HG02642 (cell line): ENCODE data around the gene NKD1.
"Not testable (repeated sequence)": the region's sequence is repeated elsewhere in the genome, so short reads cannot be mapped to it uniquely, and the experiment has no call there.

Source experiments
- ATAC-seq: cut with Tn5 transposase; IDR thresholded peaks from one replicate; pipeline ENCODE4 v1.9.1; 2021; ENCODE audit warnings: mild to moderate bottlenecking; ENCODE audit not compliant: unreplicated experiment, poor library complexity

Gene NKD1

DNA sequence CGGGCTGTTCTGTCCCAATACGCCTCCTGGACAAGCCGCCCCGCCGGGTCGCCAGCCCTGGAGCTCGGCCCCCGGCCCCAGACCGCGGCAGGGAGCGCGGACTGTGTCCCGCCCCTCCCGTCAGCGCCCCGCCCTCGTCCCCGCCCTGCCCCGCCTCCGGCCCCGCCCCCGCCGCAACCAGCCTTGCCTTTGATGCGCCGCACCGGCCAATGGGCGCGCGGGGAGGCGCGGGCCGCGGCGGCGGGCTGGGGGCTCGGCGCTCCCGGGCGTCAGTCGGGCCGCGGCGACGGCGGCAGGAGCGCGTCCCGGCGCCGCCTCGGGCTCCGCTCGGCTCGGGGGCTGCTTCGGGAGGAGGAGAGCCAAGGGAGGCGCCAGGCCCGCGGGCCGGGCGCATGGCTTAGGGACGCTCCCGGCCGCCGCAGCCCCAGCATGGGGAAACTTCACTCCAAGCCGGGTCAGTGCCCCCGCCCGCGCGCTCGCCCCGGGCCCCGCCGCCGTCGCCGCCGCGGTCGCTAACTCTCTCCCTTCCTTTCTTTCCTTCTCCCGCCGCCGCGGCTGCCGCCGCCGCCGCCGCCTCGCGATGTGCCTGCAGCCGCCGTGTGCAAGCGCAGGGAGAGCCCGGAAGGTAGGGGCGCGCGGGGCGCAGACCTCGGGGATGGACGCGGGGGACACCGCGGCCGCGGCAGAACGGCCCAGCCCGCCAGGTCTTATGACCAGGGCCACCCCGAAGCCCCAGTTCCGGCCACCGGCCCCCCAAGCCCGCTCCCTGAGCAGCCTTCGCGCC is at the start of gene NKD1:
Gene NKD1 (plus strand): TSS at position 272 of the 784 bp plus-strand sequence. CDS start 158 bp downstream, at position 430.
- ATAC-seq = peak; percentile 79

DNA sequence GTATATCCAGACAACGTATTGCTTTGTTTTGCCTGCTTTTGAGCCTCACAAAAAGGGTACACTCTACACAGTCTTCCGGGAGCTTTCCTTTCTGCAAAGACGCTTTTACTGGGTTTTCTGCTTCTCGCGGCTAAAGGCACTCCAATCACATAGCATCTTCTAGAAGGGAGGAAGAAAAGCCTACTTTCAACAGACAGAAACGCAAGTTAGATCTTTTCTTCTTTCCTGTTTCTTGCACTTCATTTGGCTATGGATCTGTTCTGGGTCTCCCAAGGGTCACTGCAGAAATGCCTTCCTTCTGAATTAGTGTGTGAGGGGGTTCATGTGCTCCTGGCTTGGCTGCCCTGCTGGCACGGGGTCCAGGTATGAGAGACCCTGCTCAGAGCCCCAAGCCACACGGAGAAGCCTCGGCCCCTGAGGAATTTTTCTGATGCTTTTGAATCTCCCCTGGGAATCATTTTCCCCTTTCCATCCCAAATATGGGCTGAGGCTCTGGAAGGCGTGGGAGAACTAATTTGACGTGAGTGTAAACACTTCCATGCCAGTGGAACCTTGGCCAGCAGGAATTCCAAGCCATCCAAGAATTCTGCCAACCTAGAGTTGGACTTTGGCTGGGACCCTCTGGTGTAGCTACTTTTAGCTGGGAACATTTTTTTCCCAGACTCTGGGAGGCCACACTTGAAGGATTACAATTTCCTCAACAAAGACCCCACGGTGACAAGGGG is 49.6 kb upstream of the NKD1 start:
- no peak for ATAC-seq

DNA sequence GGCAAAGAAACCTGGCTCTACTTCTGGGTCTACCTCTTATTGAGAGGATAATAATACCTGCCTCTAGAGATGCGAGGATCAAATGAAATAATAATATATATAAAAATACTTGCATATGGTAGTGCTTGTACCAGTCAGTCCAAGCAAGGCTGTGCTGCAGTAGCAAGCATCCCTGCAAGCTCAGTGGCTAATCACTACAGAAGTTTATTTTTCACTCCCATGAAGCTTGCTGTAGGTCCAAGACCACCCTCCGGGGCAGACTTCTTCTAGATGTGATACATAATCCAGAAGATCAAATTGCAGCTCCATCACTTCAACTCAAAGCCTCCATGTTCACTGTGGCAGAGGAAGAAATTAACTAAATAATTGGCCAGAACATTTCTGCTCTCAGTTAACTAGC is 48.9 kb upstream of the NKD1 start:
- ATAC-seq = no peak

DNA sequence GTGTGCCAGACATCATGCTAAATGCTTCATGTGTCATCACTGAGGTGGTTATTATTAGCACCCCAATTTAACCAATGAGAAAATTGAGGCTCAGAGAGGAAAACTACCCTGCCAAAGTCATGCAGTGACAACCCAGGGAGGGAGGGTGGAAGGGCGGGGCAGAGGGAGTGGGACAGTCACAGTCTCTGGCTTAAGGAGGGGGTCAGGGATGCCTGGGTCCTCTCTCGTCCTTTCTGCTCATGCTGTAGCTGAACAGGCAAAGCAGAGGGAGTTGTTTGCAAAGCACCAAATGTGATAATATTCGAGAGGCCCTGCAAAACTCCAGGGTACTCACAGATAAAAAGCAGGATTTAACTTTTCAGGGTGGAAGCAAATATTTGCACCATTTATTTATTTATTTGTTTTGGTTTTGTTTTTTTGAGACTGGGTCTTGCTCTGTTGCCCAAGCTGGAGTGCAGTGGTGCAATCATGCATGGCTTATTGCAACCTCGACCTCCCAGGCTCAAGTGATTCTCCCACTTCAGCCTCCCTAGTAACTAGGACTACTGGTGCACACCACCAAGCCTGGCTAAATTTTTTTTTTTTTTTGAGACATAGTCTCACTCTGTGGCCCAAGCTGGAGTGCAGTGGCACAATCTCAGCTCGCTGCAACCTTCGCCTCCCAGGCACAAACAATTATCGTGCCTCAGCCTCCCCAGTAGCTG is 47.9 kb upstream of the NKD1 start:
- ATAC-seq = no peak

GRCh38 chr16:50501251-50501650 is 46.9 kb upstream of the NKD1 start:
- no peak for ATAC-seq

DNA sequence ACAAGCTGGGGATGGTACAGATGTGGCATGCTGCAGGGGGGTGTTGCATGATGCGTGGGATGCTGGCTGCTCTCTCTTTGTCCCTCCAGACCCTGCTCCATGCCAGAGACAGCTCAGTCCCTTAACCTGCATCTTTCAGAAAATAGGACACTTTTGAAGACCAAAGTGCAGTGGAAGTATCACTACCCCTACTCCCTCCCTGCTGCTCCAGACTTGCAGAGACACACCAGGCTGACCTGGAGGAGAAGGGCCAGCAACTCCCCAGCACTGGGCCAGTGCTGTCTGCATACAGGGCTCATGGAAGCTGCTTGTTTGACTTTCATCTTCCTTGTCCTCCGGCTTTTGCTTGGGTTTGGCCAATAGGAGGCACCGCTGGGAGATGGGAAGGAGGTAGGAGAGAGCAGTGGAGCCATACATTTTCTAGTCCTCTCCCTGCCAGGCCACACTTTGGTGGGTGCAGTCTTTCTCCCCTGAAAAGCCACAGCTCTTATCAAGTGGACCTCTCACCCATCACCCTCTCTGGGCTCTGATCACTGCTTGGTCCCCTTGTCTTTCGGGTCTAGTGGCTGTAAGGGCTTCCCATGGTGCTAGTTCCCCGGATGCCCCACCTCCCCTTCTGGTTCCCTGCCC is 46.1 kb upstream of the NKD1 start:
- ATAC-seq = no peak

DNA sequence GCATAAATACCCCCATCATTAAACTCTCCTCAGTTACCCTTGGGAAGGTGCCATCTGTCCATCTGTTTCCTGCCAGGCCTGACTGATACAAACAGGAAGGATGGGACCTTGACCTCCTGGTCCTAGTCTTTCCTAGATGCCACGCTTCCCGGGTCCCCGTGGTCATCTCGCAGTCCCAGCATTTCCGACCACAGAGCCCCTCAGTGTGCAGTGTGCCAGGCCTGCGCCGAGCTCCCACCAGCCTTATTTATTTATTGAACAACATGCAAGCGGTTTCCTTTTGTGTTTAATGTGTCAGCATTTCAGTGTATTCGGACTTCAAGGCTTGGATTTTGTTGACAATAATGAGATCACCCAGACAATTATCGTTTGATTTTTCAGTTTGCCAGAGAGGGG is 45.6 kb upstream of the NKD1 start:
- no peak for ATAC-seq

- ATAC-seq = not testable (repeated sequence)
Observed at GRCh38 chr16:50503868-50504531, 44.2 kb upstream of the NKD1 start.

DNA sequence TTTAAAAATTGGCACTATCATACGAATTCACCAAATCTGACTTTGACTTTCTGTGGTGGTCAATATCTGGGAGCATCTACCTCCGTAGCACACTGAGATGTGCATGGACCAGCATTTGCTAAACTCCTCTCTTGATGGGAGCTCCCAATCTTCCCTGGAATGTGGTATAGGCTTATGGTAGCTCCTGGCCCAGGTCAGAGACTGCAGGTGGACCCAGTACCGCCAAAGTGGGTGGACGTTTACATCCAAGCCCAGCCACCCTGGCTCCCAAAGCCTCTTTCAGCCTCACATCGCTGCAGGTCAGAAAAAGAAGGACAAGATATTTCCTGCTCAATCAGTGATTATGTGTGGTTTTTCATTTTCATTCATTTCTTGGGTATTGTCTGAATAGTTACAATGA is 43.1 kb upstream of the NKD1 start:
- ATAC-seq = no peak

DNA sequence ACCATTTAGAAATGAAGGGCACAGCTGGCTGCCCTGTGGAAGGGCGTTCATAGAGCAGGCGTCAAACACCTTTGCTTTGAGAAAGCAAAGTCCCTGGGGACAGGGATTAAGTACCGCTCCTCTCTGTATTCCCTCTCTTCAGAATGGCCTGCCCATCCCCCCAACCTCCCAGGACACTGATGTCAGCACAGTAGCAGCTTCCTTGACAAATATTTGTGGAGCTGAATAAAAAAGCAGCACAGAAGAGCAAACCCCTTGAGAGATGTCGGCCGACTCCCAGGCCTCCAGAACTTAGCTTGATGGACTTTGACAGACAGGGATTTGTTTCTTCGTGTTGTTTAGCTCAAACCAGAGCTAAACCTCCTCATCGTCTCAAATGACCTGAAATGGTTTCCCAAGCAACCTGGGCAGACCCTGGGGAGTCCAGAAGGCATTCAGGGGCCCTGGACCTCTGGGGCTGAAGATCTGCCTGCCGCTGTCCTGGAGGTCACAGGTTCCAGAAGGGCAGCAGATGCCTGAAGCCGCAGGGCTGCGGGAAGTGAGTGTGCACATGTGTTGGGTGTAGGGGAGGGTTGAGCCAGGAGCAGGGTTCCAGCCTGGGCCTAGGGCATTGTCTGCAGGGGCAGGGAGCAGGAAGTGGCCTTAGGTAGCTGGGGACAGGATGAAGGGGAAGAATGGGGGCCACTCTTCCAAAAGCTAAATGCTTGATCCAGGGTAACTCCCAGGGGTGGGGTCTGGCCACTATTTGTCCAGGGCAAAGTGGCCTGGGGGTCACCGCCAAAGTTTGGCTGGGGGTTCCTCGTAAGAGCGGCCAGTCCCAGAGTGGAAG is 42.3 kb upstream of the NKD1 start:
- no peak for ATAC-seq

DNA sequence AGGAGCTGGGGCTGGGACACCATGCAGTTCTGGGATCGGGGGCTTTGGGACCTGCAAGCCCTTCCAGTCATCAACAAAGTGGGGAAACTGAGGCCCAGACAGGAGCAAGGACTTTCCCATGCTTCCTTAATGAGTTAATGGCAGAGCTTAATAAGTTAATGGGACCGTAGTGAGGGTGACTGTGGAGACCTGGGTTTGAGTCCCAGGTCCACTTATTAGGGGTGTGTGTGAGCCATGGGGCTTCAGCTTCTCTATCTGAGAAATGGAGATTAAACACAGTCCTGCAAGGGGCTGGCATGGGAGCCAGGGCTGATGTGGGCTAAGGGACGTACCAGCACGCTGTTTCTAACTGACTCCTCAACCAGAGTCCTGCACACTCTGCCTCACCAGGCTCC is 41.7 kb upstream of the NKD1 start:
- no peak for ATAC-seq

GRCh38 chr16:50507397-50507796 is 40.8 kb upstream of the NKD1 start:
- ATAC-seq = no peak

GRCh38 chr16:50509521-50510341 is 38.5 kb upstream of the NKD1 start:
- no peak for ATAC-seq

- no peak for ATAC-seq
Observed at GRCh38 chr16:50515218-50515617, 33.0 kb upstream of the NKD1 start.

- ATAC-seq = no peak
Observed at GRCh38 chr16:50516401-50516800, 31.8 kb upstream of the NKD1 start.

DNA sequence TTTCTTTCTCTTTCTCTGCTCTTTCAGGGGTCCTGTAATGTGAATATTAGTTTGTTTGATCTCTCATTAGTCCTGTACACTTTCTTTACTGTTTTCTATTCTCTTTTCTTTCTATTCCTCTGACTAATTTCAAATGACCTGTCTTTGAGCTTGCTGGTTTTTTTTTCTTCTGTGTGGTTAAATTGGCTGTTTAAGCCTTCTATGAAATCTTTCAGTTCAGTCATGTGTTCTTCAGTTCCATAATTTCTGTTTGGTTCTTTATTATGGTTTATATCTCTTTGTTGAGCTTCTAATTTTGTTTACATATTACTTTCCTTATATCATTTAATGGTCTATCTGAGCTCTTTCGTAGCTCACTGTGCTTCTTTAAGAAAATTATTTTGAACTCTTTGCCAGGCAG is 31.3 kb upstream of the NKD1 start:
- no peak for ATAC-seq

DNA sequence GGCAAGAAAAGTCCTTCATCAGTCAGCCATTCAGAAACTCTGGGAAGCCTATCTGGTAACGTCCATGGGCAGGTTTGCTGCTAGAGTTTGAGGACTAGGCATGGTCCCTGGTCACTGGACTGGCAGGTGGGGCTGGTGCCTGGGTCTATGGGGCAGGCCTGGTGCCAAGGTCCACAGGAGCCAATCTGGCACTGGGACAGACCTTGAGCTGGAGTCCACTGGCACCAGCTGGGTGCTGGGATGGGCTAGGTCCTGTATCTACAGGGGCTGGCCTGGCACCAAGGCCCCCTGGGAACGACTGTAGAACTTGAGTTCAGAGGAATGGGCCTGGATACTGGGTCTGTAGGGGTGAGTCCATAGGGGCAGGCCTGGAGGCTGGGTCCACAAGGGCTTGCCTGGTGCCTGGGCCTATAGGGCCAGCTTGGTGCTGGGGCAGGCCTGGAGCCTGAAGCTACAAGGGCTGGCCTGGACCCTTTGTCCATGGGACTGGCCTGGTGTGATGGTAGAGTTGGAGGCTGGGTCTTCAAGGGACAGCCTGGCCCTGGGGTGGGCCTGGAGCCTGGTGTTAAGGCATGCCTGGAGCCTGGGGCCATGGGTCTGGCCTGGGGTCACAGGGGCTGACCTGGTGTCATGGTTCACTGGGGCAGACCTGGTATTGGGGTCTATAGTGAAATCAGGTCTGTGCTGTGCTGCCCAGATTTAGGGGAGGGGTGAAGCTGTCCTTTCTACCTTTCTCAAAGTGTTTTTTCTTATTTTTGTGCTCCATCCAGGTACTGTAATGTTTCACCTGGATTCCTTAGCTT is 30.5 kb upstream of the NKD1 start:
- no peak for ATAC-seq

GRCh38 chr16:50519001-50519400 is 29.2 kb upstream of the NKD1 start:
- no peak for ATAC-seq
